ENCODE measurements around the gene PRMT1. TPM values are rescaled to one million over a fixed set of nuclear protein-coding genes. Genes with fewer than 3 reads are reported as not detected.

PRMT1 gene
- total and polyA plus RNA-seq, 2 of the 13 experiments (the other 11 are each of a cell fraction or from before 2014, with no cell fraction given): 324 to 374 TPM

- TF ChIP-seq NFAT5 (CRISPR knock-in tag; IDR thresholded peaks at IDR 0.05) (no peak), THAP7 (CRISPR knock-in tag; IDR thresholded peaks at IDR 0.05) (no peak), CREB1 (IDR thresholded peaks at IDR 0.05) (no peak), CREB1 (CRISPR knock-in tag; IDR thresholded peaks at IDR 0.05) (no peak), ISL2 (CRISPR knock-in tag; IDR thresholded peaks at IDR 0.05) (peak; percentile 61), PHF20 (CRISPR knock-in tag; IDR thresholded peaks at IDR 0.05) (no peak; the same call in 1 of the 2 replicates), ZFAT (CRISPR knock-in tag; conservative IDR thresholded peaks at IDR 0.05) (no peak), ZNF619 (CRISPR knock-in tag; IDR thresholded peaks at IDR 0.05) (no peak), LRRFIP1 (CRISPR knock-in tag; conservative IDR thresholded peaks at IDR 0.05) (no peak), ZNF160 (CRISPR knock-in tag; IDR thresholded peaks at IDR 0.05) (no peak), ZNF615 (CRISPR knock-in tag; IDR thresholded peaks at IDR 0.05; ENCODE audit: borderline replicate concordance) (no peak), ZNF232 (CRISPR knock-in tag; IDR thresholded peaks at IDR 0.05; ENCODE audit: borderline replicate concordance) (0 out of 2 replicates have a peak, but pooled peaks have one; percentile 25), BCL3 (CRISPR knock-in tag; IDR thresholded peaks at IDR 0.05) (peak; percentile 63; the same call in 1 of the 2 replicates)
- TF ChIP-seq, protein P1, sequence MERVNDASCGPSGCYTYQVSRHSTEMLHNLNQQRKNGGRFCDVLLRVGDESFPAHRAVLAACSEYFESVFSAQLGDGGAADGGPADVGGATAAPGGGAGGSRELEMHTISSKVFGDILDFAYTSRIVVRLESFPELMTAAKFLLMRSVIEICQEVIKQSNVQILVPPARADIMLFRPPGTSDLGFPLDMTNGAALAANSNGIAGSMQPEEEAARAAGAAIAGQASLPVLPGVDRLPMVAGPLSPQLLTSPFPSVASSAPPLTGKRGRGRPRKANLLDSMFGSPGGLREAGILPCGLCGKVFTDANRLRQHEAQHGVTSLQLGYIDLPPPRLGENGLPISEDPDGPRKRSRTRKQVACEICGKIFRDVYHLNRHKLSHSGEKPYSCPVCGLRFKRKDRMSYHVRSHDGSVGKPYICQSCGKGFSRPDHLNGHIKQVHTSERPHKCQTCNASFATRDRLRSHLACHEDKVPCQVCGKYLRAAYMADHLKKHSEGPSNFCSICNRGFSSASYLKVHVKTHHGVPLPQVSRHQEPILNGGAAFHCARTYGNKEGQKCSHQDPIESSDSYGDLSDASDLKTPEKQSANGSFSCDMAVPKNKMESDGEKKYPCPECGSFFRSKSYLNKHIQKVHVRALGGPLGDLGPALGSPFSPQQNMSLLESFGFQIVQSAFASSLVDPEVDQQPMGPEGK (CRISPR knock-in tag; IDR thresholded peaks at IDR 0.05): peak; percentile 83
- TF ChIP-seq, protein P2, sequence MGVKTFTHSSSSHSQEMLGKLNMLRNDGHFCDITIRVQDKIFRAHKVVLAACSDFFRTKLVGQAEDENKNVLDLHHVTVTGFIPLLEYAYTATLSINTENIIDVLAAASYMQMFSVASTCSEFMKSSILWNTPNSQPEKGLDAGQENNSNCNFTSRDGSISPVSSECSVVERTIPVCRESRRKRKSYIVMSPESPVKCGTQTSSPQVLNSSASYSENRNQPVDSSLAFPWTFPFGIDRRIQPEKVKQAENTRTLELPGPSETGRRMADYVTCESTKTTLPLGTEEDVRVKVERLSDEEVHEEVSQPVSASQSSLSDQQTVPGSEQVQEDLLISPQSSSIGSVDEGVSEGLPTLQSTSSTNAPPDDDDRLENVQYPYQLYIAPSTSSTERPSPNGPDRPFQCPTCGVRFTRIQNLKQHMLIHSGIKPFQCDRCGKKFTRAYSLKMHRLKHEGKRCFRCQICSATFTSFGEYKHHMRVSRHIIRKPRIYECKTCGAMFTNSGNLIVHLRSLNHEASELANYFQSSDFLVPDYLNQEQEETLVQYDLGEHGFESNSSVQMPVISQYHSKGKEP (CRISPR knock-in tag; IDR thresholded peaks at IDR 0.05): no peak
Observed at GRCh38 chr19:49672131-49672919, 4.7 kb upstream of the PRMT1 start (continued).

All from HepG2 (cell line).